Uterine smooth muscle cell (primary cell): Measurements from ENCODE around the gene CHRNB1. TPM values are rescaled to one million over a fixed set of nuclear protein-coding genes. Genes with fewer than 3 reads are reported as not detected.

Experiments
- total RNA-seq: library from RNA; depleted of rRNA; stranded (reverse); fragments of >200 nt; gene quantifications from 2 replicates; pipeline ENCODE4 v1.2.3, GENCODE V29; 2014

Gene CHRNB1
- total RNA-seq: 3.4 and 6.6 TPM in 2 replicates

GRCh38 chr17:7444682-7445618 is at the start of gene CHRNB1:
CHRNB1 (plus strand) TSS chr17:7445061; CDS start chr17:7445128, 67 bp downstream.

GRCh38 chr17:7403977-7404736 is 40.7 kb upstream of the CHRNB1 start, which contains the start of gene TMEM256:
TMEM256 (minus strand) TSS chr17:7404097; CDS start chr17:7404084, 13 bp downstream.

GRCh38 chr17:7407485-7408251 is 37.2 kb upstream of the CHRNB1 start, which contains the start of gene NLGN2:
NLGN2 (plus strand) TSS chr17:7407845; CDS start chr17:7408256, 411 bp downstream.

GRCh38 chr17:7419819-7420610 is 24.8 kb upstream of the CHRNB1 start, which contains the start of gene SPEM1:
SPEM1 (plus strand) TSS chr17:7420324; CDS start chr17:7420385, 61 bp downstream.

GRCh38 chr17:7425316-7425715 is 19.5 kb upstream of the CHRNB1 start, which contains the start of gene SPEM2:
SPEM2 (plus strand) TSS chr17:7425616; CDS start chr17:7425689, 73 bp downstream.

GRCh38 chr17:7428557-7428956 is 16.3 kb upstream of the CHRNB1 start, which contains the start of gene SPEM3:
SPEM3 (plus strand) TSS chr17:7428857; CDS start chr17:7428903, 46 bp downstream.

GRCh38 chr17:7439462-7440112 is 5.3 kb upstream of the CHRNB1 start, which contains the start of gene FGF11:
FGF11 (plus strand) TSS chr17:7439512; CDS start chr17:7439621, 109 bp downstream.

GRCh38 chr17:7479213-7480088 is 34.6 kb downstream of the CHRNB1 start, which contains the start of gene ZBTB4:
ZBTB4 (minus strand) TSS chr17:7479631; CDS start chr17:7466801, 12,830 bp downstream.

GRCh38 chr17:7481275-7481674 is 36.4 kb downstream of the CHRNB1 start, which contains the start of gene SLC35G6:
SLC35G6 (plus strand) TSS chr17:7481446; CDS start chr17:7481517, 71 bp downstream.

GRCh38 chr17:7484067-7484918 is 39.4 kb downstream of the CHRNB1 start, which contains the start of gene POLR2A:
POLR2A (plus strand) TSS chr17:7484366.

Other genes starting within 250 kb of the CHRNB1 start
- gene DLG4, start 225.2 kb upstream of the CHRNB1 start, total RNA-seq: 15.9 and 19.2 TPM in 2 replicates
- gene ACADVL, start 225.1 kb upstream of the CHRNB1 start, total RNA-seq: 162 and 238 TPM in 2 replicates
- gene DVL2, start 210.5 kb upstream of the CHRNB1 start, total RNA-seq: 95.3 and 99.5 TPM in 2 replicates
- 42.5 and 45.5 TPM in 2 replicates for gene PHF23, start 205.6 kb upstream of the CHRNB1 start, total RNA-seq
- gene GABARAP, start 202.6 kb upstream of the CHRNB1 start, total RNA-seq: 74.6 and 149 TPM in 2 replicates
- gene CTDNEP1, start 193.3 kb upstream of the CHRNB1 start, total RNA-seq: 25.7 and 27.9 TPM in 2 replicates
- gene ELP5, start 192.8 kb upstream of the CHRNB1 start, total RNA-seq: 33.0 and 35.5 TPM in 2 replicates
- gene CLDN7, start 182.6 kb upstream of the CHRNB1 start, total RNA-seq: 2.1 and 4.5 TPM in 2 replicates
- gene SLC2A4, start 163.3 kb upstream of the CHRNB1 start, total RNA-seq: under 0.01 TPM in 2 replicates
- gene YBX2, start 150.4 kb upstream of the CHRNB1 start, total RNA-seq: under 0.01 TPM in 2 replicates
- gene EIF5A, start 137.4 kb upstream of the CHRNB1 start, total RNA-seq: 450 and 1,318 TPM in 2 replicates
- gene GPS2, start 129.7 kb upstream of the CHRNB1 start, total RNA-seq: 34.6 and 43.2 TPM in 2 replicates
- gene NEURL4, start 115.7 kb upstream of the CHRNB1 start, total RNA-seq: 24.0 and 32.6 TPM in 2 replicates
- 2.4 and 5.7 TPM in 2 replicates for gene ACAP1, start 108.5 kb upstream of the CHRNB1 start, total RNA-seq
- 6.5 and 9.4 TPM in 2 replicates for gene KCTD11, start 92.9 kb upstream of the CHRNB1 start, total RNA-seq
- gene TMEM95, start 89.9 kb upstream of the CHRNB1 start, total RNA-seq: not detected in 2 replicates
- gene TNK1, start 64.0 kb upstream of the CHRNB1 start, total RNA-seq: under 0.01 and 0.66 TPM in 2 replicates
- 11.4 and 20.5 TPM in 2 replicates for gene PLSCR3, start 50.5 kb upstream of the CHRNB1 start, total RNA-seq
- gene TMEM256, start 41.0 kb upstream of the CHRNB1 start, total RNA-seq: 69.7 and 102 TPM in 2 replicates
- 8.2 and 10.7 TPM in 2 replicates for gene NLGN2, start 37.2 kb upstream of the CHRNB1 start, total RNA-seq
- gene SPEM1, start 24.7 kb upstream of the CHRNB1 start, total RNA-seq: not detected in 2 replicates
- gene SPEM2, start 19.4 kb upstream of the CHRNB1 start, total RNA-seq: not detected in 2 replicates
- not detected in 2 replicates for gene SPEM3, start 16.2 kb upstream of the CHRNB1 start, total RNA-seq
- 1.2 and 2.2 TPM in 2 replicates for gene TMEM102, start 9.6 kb upstream of the CHRNB1 start, total RNA-seq
- gene FGF11, start 5.5 kb upstream of the CHRNB1 start, total RNA-seq: 0.77 and 1.7 TPM in 2 replicates
- gene ZBTB4, start 34.6 kb downstream of the CHRNB1 start, total RNA-seq: 14.8 and 24.1 TPM in 2 replicates
- gene SLC35G6, start 36.4 kb downstream of the CHRNB1 start, total RNA-seq: not detected in 2 replicates
- gene POLR2A, start 39.3 kb downstream of the CHRNB1 start, total RNA-seq: 90.6 and 114 TPM in 2 replicates
- gene TNFSF12, start 104.0 kb downstream of the CHRNB1 start, total RNA-seq: 6.1 and 10.0 TPM in 2 replicates
- gene TNFSF13, start 113.7 kb downstream of the CHRNB1 start, total RNA-seq: 0.44 and 0.75 TPM in 2 replicates
- 73.1 and 83.8 TPM in 2 replicates for gene SENP3, start 116.9 kb downstream of the CHRNB1 start, total RNA-seq
- gene CD68, start 134.6 kb downstream of the CHRNB1 start, total RNA-seq: 12.8 and 16.2 TPM in 2 replicates
- 77.5 and 140 TPM in 2 replicates for gene MPDU1, start 138.8 kb downstream of the CHRNB1 start, total RNA-seq
- 0.12 and 0.33 TPM in 2 replicates for gene SOX15, start 145.0 kb downstream of the CHRNB1 start, total RNA-seq
- gene FXR2, start 169.8 kb downstream of the CHRNB1 start, total RNA-seq: 62.0 and 65.4 TPM in 2 replicates
- gene SAT2, start 182.8 kb downstream of the CHRNB1 start, total RNA-seq: 30.0 and 43.9 TPM in 2 replicates
- gene SHBG, start 185.1 kb downstream of the CHRNB1 start, total RNA-seq: 0.11 and 0.37 TPM in 2 replicates
- gene ATP1B2, start 205.9 kb downstream of the CHRNB1 start, total RNA-seq: not detected in 2 replicates
- 14.9 and 23.9 TPM in 2 replicates for gene TP53, start 242.4 kb downstream of the CHRNB1 start, total RNA-seq
- 4.6 and 9.8 TPM in 2 replicates for gene WRAP53, start 243.4 kb downstream of the CHRNB1 start, total RNA-seq